GM12878 (cell line): ENCODE results near the gene IL1RL1. TPM values are rescaled to one million over a fixed set of nuclear protein-coding genes. Genes with fewer than 3 reads are reported as not detected.

Experiments
- ATAC-seq: fragments of 200-7000 bp; cut with Tn5 transposase; 3 replicates; pipeline ENCODE4 v1.9.1; 2020; ENCODE audit warnings: mild to moderate bottlenecking, moderate library complexity
- BruUV-seq: library from RNA; stranded (reverse); fragments of 400-500 nt; replicated peaks from 2 replicates; lab custom pipeline; 2021; lab: Mats Ljungman, UMichigan
- CTCF ChIA-PET: fragments of 300-600 bp; sonication (Branson Sonifier 250); formaldehyde crosslinking; extraction: SDS; loops from one replicate; lab custom pipeline; 2021; ENCODE audit warnings: inconsistent platforms; lab: Yijun Ruan, JAX
- POLR2A ChIA-PET: fragments of 350-600 bp; formaldehyde crosslinking; extraction: SDS; loops from one replicate; lab custom pipeline; 2021; ENCODE audit warnings: inconsistent platforms; lab: Charles Lee
- RAD21 ChIA-PET: fragments of 300-600 bp; sonication (Branson Sonifier 250); formaldehyde crosslinking; loops from one replicate; lab custom pipeline; 2023; ENCODE audit warnings: antibody characterized with exemption; ENCODE audit not compliant: unreplicated experiment; lab: Charles Lee
- SMC1A ChIA-PET: fragments of 300-600 bp; sonication (Branson Sonifier 250); formaldehyde crosslinking; loops from one replicate; lab custom pipeline; 2023; ENCODE audit not compliant: unreplicated experiment, uncharacterized antibody; lab: Charles Lee
- DNase-seq: peaks from one replicate; pipeline ENCODE4 v3.0.0-alpha.2; 2011; ENCODE audit warnings: low read depth, low spot score
- FAIRE-seq: peaks from 3 replicates; lab custom pipeline; 2011; peaks lifted over from hg19 to GRCh38; lab: Jason Lieb, UNC
- H2AFZ ChIP-seq: 2 replicates; pipeline ENCODE4 v1.6.0; 2011; ENCODE audit warnings: low read depth, low read length, control low read depth; ENCODE audit not compliant: control insufficient read depth
- H3K27ac ChIP-seq: 2 replicates; pipeline ENCODE4 v1.5.1; 2011; ENCODE audit warnings: control low read depth; ENCODE audit not compliant: control insufficient read depth, insufficient read depth
- H3K27me3 ChIP-seq, 2 experiments: replicated peaks in 1 of 2; 2 replicates each; pipeline versions ENCODE4 v1.6.0 to v1.6.1; 2011; ENCODE audit warnings: low read length in 1 of 2; ENCODE audit not compliant: control insufficient read depth in 2 of 2, insufficient read depth in 2 of 2
- H3K36me3 ChIP-seq, 2 experiments: 2 replicates each; pipeline ENCODE4 v1.5.1; 2011; ENCODE audit warnings: low read length in 1 of 2; ENCODE audit not compliant: control insufficient read depth in 2 of 2, insufficient read depth in 2 of 2
- H3K4me1 ChIP-seq: 2 replicates; pipeline ENCODE4 v1.6.1; 2011; ENCODE audit warnings: mild to moderate bottlenecking, low read length, moderate library complexity, mixed read lengths; ENCODE audit not compliant: control insufficient read depth, insufficient read depth
- H3K4me2 ChIP-seq: 2 replicates; pipeline ENCODE4 v1.6.0; 2011; ENCODE audit warnings: control low read depth; ENCODE audit not compliant: control insufficient read depth, insufficient read depth
- H3K4me3 ChIP-seq: fragments of 200-600 bp; sonication (generic); 2 replicates; pipeline ENCODE4 v1.5.1; 2016
- H3K79me2 ChIP-seq: 2 replicates; pipeline ENCODE4 v1.6.0; 2011; ENCODE audit warnings: low read length; ENCODE audit not compliant: control insufficient read depth, insufficient read depth
- H3K9ac ChIP-seq: 2 replicates; pipeline ENCODE4 v1.8.0; 2011; ENCODE audit warnings: low read length, control low read depth, mixed read lengths; ENCODE audit not compliant: control insufficient read depth, insufficient read depth
- H3K9me3 ChIP-seq: replicated peaks from 3 replicates; pipeline ENCODE4 v1.5.1; 2011; ENCODE audit warnings: mild to moderate bottlenecking, low read length; ENCODE audit not compliant: control insufficient read depth, insufficient read depth
- H4K20me1 ChIP-seq: 2 replicates; pipeline ENCODE4 v1.6.0; 2011; ENCODE audit not compliant: control insufficient read depth, insufficient read depth
- ATF7 ChIP-seq: fragments of 450-650 bp; IDR thresholded peaks from 2 replicates; pipeline ENCODE4 v1.6.1; 2016; ENCODE audit warnings: low read depth, mild to moderate bottlenecking
- CBX3 ChIP-seq: fragments of 200-600 bp; sonication (generic); IDR thresholded peaks from 2 replicates; pipeline ENCODE4 v1.6.1; 2016; ENCODE audit warnings: low read depth, borderline replicate concordance
- CEBPB ChIP-seq, 2 experiments: fragments of 150-350 bp in 1 of 2; IDR thresholded peaks; 2 replicates each; pipeline ENCODE4 v1.6.1; 2012 to 2014; ENCODE audit warnings: low read depth in 2 of 2, low read length in 2 of 2, borderline replicate concordance in 1 of 2, inconsistent platforms in 1 of 2
- EP300 ChIP-seq, 2 experiments: fragments of 150-350 bp in 1 of 2; IDR thresholded peaks; 2 replicates each; pipeline ENCODE4 v1.6.1; 2011 to 2012; ENCODE audit warnings: low read depth in 2 of 2, low read length in 2 of 2, borderline replicate concordance in 1 of 2, improper control_type of control experiment in 1 of 2, inconsistent platforms in 1 of 2; ENCODE audit not compliant: control insufficient read depth in 1 of 2
- ETV6 ChIP-seq, 2 experiments: fragments of 450-650 bp in 1 of 2; IDR thresholded peaks in 1 of 2; conservative IDR thresholded peaks in 1 of 2; 2 replicates each; pipeline ENCODE4 v1.6.1; 2014; ENCODE audit warnings: antibody characterized with exemption in 1 of 2, borderline replicate concordance in 1 of 2, low read depth in 1 of 2, mild to moderate bottlenecking in 1 of 2, moderate library complexity in 1 of 2
- JUNB ChIP-seq: IDR thresholded peaks from 2 replicates; pipeline ENCODE4 v1.6.1; 2016; ENCODE audit warnings: antibody characterized with exemption, mild to moderate bottlenecking
- MEF2A ChIP-seq: IDR thresholded peaks from 2 replicates; pipeline ENCODE4 v1.6.1; 2011; ENCODE audit warnings: low read depth, mild to moderate bottlenecking, low read length, moderate library complexity; ENCODE audit not compliant: insufficient read depth
- PML ChIP-seq: IDR thresholded peaks from 2 replicates; pipeline ENCODE4 v1.6.1; 2012; ENCODE audit warnings: low read length, inconsistent platforms
- SPI1 ChIP-seq: IDR thresholded peaks from 2 replicates; pipeline ENCODE4 v1.6.1; 2011; ENCODE audit warnings: low read depth, mild to moderate bottlenecking, low read length, moderate library complexity, borderline replicate concordance; ENCODE audit not compliant: insufficient read depth
- ZBED1 ChIP-seq: IDR thresholded peaks from 2 replicates; pipeline ENCODE4 v1.6.1; 2016; ENCODE audit warnings: borderline replicate concordance
- WGBS: methylation state at CpG from one replicate; pipeline ENCODE4 v1.1.6; 2016; ENCODE audit warnings: low lambda C conversion rate; ENCODE audit not compliant: insufficient replicate concordance, insufficient coverage; ENCODE audit errors: missing lambda C conversion rate; 5-methylcytosine and 5-hydroxymethylcytosine counted together
- in situ Hi-C: fragments of 300-500 bp; cut with MboI; formaldehyde crosslinking; loops from 9 replicates; pipeline ENCODE4 v1.14.3; 2018; ENCODE audit warnings: mixed read lengths
- intact Hi-C: fragments of 100-400 bp; cut with micrococcal nuclease; formaldehyde crosslinking; loops from one replicate; pipeline ENCODE4 v1.14.2; 2022; ENCODE audit not compliant: unreplicated experiment
- polyA plus RNA-seq, 11 experiments: library from polyadenylated mRNA; depleted of rRNA in 4 of 11; unstranded in 6 of 11; stranded (reverse) in 5 of 11; fragments of >200 nt; fragmentation: Nextera tagmentation in 4 of 11; fragmentation: Illumina TruSeq in 1 of 11; extraction: Ambion mirVana in 4 of 11; extraction: Trizol in 1 of 11; gene quantifications; 1 replicate in 1 of 11; 2 replicates in 10 of 11; pipeline versions ENCODE4 v1.2.1 to v1.2.3, GENCODE V29; 2011 to 2016; ENCODE audit warnings: inconsistent platforms in 2 of 11, missing spikeins in 2 of 11, low read depth in 1 of 11
- total RNA-seq, 4 experiments: library from RNA; depleted of rRNA in 3 of 4; stranded (reverse); fragments of >200 nt in 3 of 4; fragmentation: Illumina TruSeq in 1 of 4; extraction: Trizol in 1 of 4; gene quantifications; 2 replicates each; pipeline versions ENCODE4 v1.2.1 to v1.2.3, GENCODE V29; 2013 to 2021
- TF ChIP-seq, protein P1 (sequence below): fragments of 450-650 bp; IDR thresholded peaks from 2 replicates; pipeline ENCODE4 v1.6.1; 2016; ENCODE audit warnings: mild to moderate bottlenecking, moderate library complexity, borderline replicate concordance
- TF ChIP-seq, protein P2 (sequence below): fragments of 450-650 bp; conservative IDR thresholded peaks from 2 replicates; pipeline ENCODE4 v1.6.1; 2017; ENCODE audit warnings: mild to moderate bottlenecking, moderate library complexity
- TF ChIP-seq, protein P3 (sequence below): fragments of 450-650 bp; IDR thresholded peaks from 2 replicates; pipeline ENCODE4 v1.6.1; 2017; ENCODE audit warnings: mild to moderate bottlenecking, moderate library complexity

The IL1RL1 gene
- total and polyA plus RNA-seq, 10 of the 15 experiments (the other 5 are each of a cell fraction or from before 2014, with no cell fraction given) = 0.08 to 0.18 TPM; not detected in 8

DNA sequence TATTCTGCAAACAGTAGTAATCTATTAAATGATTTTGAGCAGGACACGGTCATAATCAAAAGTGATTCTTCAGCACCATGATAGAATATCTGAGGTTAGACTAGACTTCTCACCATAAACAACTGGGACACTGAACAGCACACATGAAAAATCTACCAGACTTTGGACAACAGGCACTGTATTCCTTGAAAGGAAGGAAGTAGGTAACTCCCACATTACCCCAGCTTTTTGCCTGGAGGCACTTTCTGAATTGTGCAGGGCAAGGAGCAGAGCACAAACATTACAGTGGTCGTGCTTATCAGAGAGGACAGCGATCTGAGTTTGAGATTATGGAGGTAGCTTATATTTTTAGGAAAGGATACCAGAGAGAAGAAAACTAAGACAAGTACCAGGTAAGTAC is 25.3 kb upstream of the IL1RL1 start:
- in situ Hi-C loops (no loop called here), intact Hi-C loops (no loop called here)
- ChIA-PET RAD21 (interaction anchor here (0.6 to 1.3 kb wide), 3 partner anchors 16 to 45 kb away, joined by 3 to 5 read pairs (median 4); no protein-coding TSS in a partner anchor), POLR2A (no interaction called here), SMC1A (interaction anchor here (0.8 to 1.5 kb wide), 3 partner anchors 9 to 20 kb away, joined by 3 to 7 read pairs (median 3); no protein-coding TSS in a partner anchor), CTCF (interaction anchor here (0.6 to 2.9 kb wide), 7 partner anchors 9 to 280 kb away, joined by 3 to 10 read pairs (median 3); no protein-coding TSS in a partner anchor)
- Histone ChIP-seq H3K4me1 (no peaks in the 10 kb centered on the region), H3K9me3 (no peaks in the 10 kb centered on the region), H3K4me3 (no peak overlapping the region), H3K79me2 (no peaks in the 10 kb centered on the region), H3K27me3 (no peaks in the 10 kb centered on the region; a peak in 1 of 4 replicates), H3K4me2 (no peak overlapping the region), H3K27ac (no peak overlapping the region), H2AFZ (no peak overlapping the region), H3K9ac (no peak overlapping the region), H3K36me3 (no peaks in the 10 kb centered on the region), H4K20me1 (no peaks in the 10 kb centered on the region)
- ATAC-seq (no peak), DNase-seq (no peak), FAIRE-seq (no peak)
- 6% methylated on average over 3 of the region's 3 CpGs for WGBS
- no TSS peak for BruUV-seq
- TF ChIP-seq ZBED1 (no peak), MEF2A (no peak), EP300 (IDR thresholded peaks at IDR 0.05; ENCODE audit: borderline replicate concordance in 1 of 2, control insufficient read depth in 1 of 2, low read depth in 2 of 2, low read length in 2 of 2) (no peak), CEBPB (IDR thresholded peaks at IDR 0.05; ENCODE audit: borderline replicate concordance in 1 of 2, low read depth in 2 of 2, low read length in 2 of 2) (no peak), ATF7 (no peak), CBX3 (no peak), ETV6 (conservative IDR thresholded peaks at IDR 0.05 in 1 of 2, IDR thresholded peaks at IDR 0.05 in 1 of 2; ENCODE audit: borderline replicate concordance in 1 of 2, low read depth in 1 of 2) (no peak), PML (no peak), JUNB (no peak), SPI1 (no peak)
- TF ChIP-seq, protein P1, sequence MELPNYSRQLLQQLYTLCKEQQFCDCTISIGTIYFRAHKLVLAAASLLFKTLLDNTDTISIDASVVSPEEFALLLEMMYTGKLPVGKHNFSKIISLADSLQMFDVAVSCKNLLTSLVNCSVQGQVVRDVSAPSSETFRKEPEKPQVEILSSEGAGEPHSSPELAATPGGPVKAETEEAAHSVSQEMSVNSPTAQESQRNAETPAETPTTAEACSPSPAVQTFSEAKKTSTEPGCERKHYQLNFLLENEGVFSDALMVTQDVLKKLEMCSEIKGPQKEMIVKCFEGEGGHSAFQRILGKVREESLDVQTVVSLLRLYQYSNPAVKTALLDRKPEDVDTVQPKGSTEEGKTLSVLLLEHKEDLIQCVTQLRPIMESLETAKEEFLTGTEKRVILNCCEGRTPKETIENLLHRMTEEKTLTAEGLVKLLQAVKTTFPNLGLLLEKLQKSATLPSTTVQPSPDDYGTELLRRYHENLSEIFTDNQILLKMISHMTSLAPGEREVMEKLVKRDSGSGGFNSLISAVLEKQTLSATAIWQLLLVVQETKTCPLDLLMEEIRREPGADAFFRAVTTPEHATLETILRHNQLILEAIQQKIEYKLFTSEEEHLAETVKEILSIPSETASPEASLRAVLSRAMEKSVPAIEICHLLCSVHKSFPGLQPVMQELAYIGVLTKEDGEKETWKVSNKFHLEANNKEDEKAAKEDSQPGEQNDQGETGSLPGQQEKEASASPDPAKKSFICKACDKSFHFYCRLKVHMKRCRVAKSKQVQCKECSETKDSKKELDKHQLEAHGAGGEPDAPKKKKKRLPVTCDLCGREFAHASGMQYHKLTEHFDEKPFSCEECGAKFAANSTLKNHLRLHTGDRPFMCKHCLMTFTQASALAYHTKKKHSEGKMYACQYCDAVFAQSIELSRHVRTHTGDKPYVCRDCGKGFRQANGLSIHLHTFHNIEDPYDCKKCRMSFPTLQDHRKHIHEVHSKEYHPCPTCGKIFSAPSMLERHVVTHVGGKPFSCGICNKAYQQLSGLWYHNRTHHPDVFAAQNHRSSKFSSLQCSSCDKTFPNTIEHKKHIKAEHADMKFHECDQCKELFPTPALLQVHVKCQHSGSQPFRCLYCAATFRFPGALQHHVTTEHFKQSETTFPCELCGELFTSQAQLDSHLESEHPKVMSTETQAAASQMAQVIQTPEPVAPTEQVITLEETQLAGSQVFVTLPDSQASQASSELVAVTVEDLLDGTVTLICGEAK = no peak
- TF ChIP-seq, protein P2, sequence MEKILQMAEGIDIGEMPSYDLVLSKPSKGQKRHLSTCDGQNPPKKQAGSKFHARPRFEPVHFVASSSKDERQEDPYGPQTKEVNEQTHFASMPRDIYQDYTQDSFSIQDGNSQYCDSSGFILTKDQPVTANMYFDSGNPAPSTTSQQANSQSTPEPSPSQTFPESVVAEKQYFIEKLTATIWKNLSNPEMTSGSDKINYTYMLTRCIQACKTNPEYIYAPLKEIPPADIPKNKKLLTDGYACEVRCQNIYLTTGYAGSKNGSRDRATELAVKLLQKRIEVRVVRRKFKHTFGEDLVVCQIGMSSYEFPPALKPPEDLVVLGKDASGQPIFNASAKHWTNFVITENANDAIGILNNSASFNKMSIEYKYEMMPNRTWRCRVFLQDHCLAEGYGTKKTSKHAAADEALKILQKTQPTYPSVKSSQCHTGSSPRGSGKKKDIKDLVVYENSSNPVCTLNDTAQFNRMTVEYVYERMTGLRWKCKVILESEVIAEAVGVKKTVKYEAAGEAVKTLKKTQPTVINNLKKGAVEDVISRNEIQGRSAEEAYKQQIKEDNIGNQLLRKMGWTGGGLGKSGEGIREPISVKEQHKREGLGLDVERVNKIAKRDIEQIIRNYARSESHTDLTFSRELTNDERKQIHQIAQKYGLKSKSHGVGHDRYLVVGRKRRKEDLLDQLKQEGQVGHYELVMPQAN = no peak
- TF ChIP-seq, protein P3, sequence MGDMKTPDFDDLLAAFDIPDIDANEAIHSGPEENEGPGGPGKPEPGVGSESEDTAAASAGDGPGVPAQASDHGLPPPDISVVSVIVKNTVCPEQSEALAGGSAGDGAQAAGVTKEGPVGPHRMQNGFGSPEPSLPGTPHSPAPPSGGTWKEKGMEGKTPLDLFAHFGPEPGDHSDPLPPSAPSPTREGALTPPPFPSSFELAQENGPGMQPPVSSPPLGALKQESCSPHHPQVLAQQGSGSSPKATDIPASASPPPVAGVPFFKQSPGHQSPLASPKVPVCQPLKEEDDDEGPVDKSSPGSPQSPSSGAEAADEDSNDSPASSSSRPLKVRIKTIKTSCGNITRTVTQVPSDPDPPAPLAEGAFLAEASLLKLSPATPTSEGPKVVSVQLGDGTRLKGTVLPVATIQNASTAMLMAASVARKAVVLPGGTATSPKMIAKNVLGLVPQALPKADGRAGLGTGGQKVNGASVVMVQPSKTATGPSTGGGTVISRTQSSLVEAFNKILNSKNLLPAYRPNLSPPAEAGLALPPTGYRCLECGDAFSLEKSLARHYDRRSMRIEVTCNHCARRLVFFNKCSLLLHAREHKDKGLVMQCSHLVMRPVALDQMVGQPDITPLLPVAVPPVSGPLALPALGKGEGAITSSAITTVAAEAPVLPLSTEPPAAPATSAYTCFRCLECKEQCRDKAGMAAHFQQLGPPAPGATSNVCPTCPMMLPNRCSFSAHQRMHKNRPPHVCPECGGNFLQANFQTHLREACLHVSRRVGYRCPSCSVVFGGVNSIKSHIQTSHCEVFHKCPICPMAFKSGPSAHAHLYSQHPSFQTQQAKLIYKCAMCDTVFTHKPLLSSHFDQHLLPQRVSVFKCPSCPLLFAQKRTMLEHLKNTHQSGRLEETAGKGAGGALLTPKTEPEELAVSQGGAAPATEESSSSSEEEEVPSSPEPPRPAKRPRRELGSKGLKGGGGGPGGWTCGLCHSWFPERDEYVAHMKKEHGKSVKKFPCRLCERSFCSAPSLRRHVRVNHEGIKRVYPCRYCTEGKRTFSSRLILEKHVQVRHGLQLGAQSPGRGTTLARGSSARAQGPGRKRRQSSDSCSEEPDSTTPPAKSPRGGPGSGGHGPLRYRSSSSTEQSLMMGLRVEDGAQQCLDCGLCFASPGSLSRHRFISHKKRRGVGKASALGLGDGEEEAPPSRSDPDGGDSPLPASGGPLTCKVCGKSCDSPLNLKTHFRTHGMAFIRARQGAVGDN = no peak
